ENCODE results near the gene KIF3B. TPM values are rescaled to one million over a fixed set of nuclear protein-coding genes. Genes with fewer than 3 reads are reported as not detected.
A peak's percentile ranks its signal among the peaks of the same experiment; 100 is the strongest.

Gene KIF3B
- total RNA-seq, 2 experiments from 2014 or later: 25.4 to 25.7 TPM

- Mint-ChIP-seq H3K4me1 (ENCODE audit: low read depth) (peaks cover 66% of the 10 kb centered on the region), H3K36me3 (ENCODE audit: low read depth) (peaks cover 36% of the 10 kb centered on the region), H3K9me3 (no peaks in the 10 kb centered on the region), H3K4me3 (peak overlapping the region; percentile 96), H3K27ac (peak overlapping the region; percentile 95), H3K27me3 (no peaks in the 10 kb centered on the region)
- TF ChIP-seq, protein P1, sequence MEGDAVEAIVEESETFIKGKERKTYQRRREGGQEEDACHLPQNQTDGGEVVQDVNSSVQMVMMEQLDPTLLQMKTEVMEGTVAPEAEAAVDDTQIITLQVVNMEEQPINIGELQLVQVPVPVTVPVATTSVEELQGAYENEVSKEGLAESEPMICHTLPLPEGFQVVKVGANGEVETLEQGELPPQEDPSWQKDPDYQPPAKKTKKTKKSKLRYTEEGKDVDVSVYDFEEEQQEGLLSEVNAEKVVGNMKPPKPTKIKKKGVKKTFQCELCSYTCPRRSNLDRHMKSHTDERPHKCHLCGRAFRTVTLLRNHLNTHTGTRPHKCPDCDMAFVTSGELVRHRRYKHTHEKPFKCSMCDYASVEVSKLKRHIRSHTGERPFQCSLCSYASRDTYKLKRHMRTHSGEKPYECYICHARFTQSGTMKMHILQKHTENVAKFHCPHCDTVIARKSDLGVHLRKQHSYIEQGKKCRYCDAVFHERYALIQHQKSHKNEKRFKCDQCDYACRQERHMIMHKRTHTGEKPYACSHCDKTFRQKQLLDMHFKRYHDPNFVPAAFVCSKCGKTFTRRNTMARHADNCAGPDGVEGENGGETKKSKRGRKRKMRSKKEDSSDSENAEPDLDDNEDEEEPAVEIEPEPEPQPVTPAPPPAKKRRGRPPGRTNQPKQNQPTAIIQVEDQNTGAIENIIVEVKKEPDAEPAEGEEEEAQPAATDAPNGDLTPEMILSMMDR (IDR thresholded peaks at IDR 0.05): no peak
- ChIA-PET POLR2A (interaction anchor here (1.0 to 6.5 kb wide), 8 partner anchors 11 to 162 kb away, joined by 3 to 47 read pairs (median 7); no protein-coding TSS in a partner anchor), CTCF (interaction anchor here (1.6 to 2.2 kb wide), 3 partner anchors 59 to 162 kb away, joined by 4 to 8 read pairs (median 4); no protein-coding TSS in a partner anchor)
- intact Hi-C loops (cut with micrococcal nuclease): loop anchor here (5.0 kb wide), 1 partner anchor 47 kb away; no protein-coding TSS in a partner anchor
- DNase-seq (no peak), ATAC-seq (no peak)
These were observed 82.8 kb downstream of the KIF3B start for GRCh38 chr20:32360333-32360634.

DNA sequence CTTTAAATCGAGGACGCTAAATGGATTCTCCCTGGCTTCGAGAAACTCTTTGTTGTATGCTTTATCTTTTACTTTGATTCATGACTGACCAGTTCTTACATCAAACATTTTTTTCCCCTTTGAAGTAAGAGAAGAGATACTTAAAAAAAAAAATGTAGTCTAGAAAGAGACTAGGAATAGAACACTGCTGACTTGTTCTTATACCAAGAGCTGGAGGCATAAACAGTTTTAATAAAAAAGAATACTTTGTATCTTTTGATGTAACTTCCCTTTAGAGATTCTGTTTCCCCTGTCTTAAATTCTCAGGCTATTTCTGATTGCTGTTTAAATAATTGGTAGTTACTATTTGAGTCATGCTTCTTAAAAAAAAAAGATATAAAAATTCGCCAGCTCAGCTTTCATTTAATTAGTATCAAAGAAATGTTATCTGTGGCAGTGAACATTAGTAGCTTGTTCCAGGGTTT lies 85.5 kb downstream of the KIF3B start:
- H3K4me1 Mint-ChIP-seq (ENCODE audit: low read depth): peaks cover 70% of the 10 kb centered on the region
- DNase-seq (no peak), ATAC-seq (no peak)
- TF ChIP-seq, protein P1 (IDR thresholded peaks at IDR 0.05): no peak
- H3K4me3 Mint-ChIP-seq: peak overlapping the region; percentile 96
- no peaks in the 10 kb centered on the region for H3K9me3 Mint-ChIP-seq
- POLR2A ChIA-PET: interaction anchor here (0.7 to 1.0 kb wide), 2 partner anchors 77 to 299 kb away, joined by 3 to 4 read pairs; no protein-coding TSS in a partner anchor
- H3K27ac Mint-ChIP-seq: peak overlapping the region; percentile 95
- CTCF ChIA-PET: interaction anchor here (0.7 to 1.3 kb wide), 4 partner anchors 29 to 455 kb away, joined by 3 read pairs; no protein-coding TSS in a partner anchor
- intact Hi-C loops (cut with micrococcal nuclease): loop anchor here (5.0 kb wide), 1 partner anchor 44 kb away; no protein-coding TSS in a partner anchor
- H3K27me3 Mint-ChIP-seq: no peaks in the 10 kb centered on the region
- peaks cover 45% of the 10 kb centered on the region for H3K36me3 Mint-ChIP-seq (ENCODE audit: low read depth)

DNA sequence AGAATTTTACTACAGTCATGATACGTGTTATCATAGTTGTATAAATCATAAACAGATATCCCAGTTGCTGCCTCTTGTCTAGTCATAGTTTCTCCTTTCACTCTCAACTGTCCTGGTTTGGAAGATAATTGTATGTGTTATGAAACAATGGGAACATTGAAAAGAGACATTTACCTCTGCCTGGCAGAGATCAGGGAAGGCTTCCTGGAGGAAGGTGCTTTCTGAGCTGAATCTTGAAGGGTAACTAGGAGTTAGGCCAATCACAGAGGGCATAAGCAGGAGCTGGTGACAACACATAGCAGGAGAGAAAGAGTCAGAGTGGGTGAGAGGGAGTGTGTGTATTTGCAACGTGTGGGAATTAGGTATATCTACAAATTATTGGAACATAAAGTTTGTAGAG lies 86.0 kb downstream of the KIF3B start:
- Mint-ChIP-seq H3K27me3 (no peaks in the 10 kb centered on the region), H3K36me3 (ENCODE audit: low read depth) (peaks cover 49% of the 10 kb centered on the region), H3K4me1 (ENCODE audit: low read depth) (peaks cover 75% of the 10 kb centered on the region), H3K27ac (peak overlapping the region; percentile 95), H3K4me3 (peak overlapping the region; percentile 96), H3K9me3 (no peaks in the 10 kb centered on the region)
- intact Hi-C loops (cut with micrococcal nuclease): loop anchor here (5.0 kb wide), 1 partner anchor 44 kb away; no protein-coding TSS in a partner anchor
- CTCF ChIA-PET: interaction anchor here (0.7 to 1.5 kb wide), 5 partner anchors 30 to 454 kb away, joined by 3 to 4 read pairs (median 3); no protein-coding TSS in a partner anchor
- no peak for ATAC-seq
- TF ChIP-seq, protein P1 (IDR thresholded peaks at IDR 0.05): no peak
- DNase-seq: no peak
- POLR2A ChIA-PET: interaction anchor here (0.7 to 2.0 kb wide), 5 partner anchors 15 to 299 kb away, joined by 3 to 5 read pairs (median 4); no protein-coding TSS in a partner anchor

GRCh38 chr20:32364554-32365208 lies 87.2 kb downstream of the KIF3B start:
- no peak for DNase-seq
- Mint-ChIP-seq H3K36me3 (ENCODE audit: low read depth) (peaks cover 49% of the 10 kb centered on the region), H3K4me3 (no peak overlapping the region), H3K27me3 (no peaks in the 10 kb centered on the region), H3K9me3 (no peaks in the 10 kb centered on the region), H3K27ac (peak overlapping the region; percentile 40), H3K4me1 (ENCODE audit: low read depth) (peaks cover 81% of the 10 kb centered on the region)
- TF ChIP-seq, protein P1 (IDR thresholded peaks at IDR 0.05): no peak
- ChIA-PET POLR2A (interaction anchor here (0.6 to 2.0 kb wide), 6 partner anchors 13 to 117 kb away, joined by 3 to 5 read pairs (median 4); no protein-coding TSS in a partner anchor), CTCF (interaction anchor here (1.1 to 1.5 kb wide), 3 partner anchors 21 to 288 kb away, joined by 3 to 4 read pairs (median 3); no protein-coding TSS in a partner anchor)
- no peak for ATAC-seq
- intact Hi-C loops (cut with micrococcal nuclease): loop anchor here (5.0 kb wide), 1 partner anchor 43 kb away; no protein-coding TSS in a partner anchor
